MM.1S (cell line): ENCODE data around the gene CHST11.

ENCODE experiments used
- DNase-seq: peaks from one replicate; pipeline ENCODE4 v3.0.0-alpha.2; 2015
- H2AFZ ChIP-seq: fragments of 300-600 bp; sonication (generic); 2 replicates; pipeline ENCODE4 v1.6.0; 2016; ENCODE audit warnings: antibody characterized with exemption, low read length
- H3F3A ChIP-seq: fragments of 300-600 bp; sonication (generic); 2 replicates; pipeline ENCODE4 v1.6.1; 2016; ENCODE audit warnings: mild to moderate bottlenecking, antibody characterized with exemption, low read length, moderate library complexity, mixed read lengths; ENCODE audit not compliant: insufficient read depth
- H3K27ac ChIP-seq: fragments of 300-600 bp; sonication (generic); 2 replicates; pipeline ENCODE4 v1.5.1; 2016; ENCODE audit warnings: mild to moderate bottlenecking, low read length
- H3K27me3 ChIP-seq: fragments of 300-600 bp; sonication (generic); replicated peaks from 2 replicates; pipeline ENCODE4 v1.6.0; 2016; ENCODE audit warnings: low read length; ENCODE audit not compliant: insufficient read depth
- H3K36me3 ChIP-seq: fragments of 300-600 bp; sonication (generic); replicated peaks from 2 replicates; pipeline ENCODE4 v1.6.1; 2016; ENCODE audit warnings: mild to moderate bottlenecking, low read length, mixed read lengths; ENCODE audit not compliant: insufficient read depth
- H3K4me1 ChIP-seq: fragments of 300-600 bp; sonication (generic); 2 replicates; pipeline ENCODE4 v1.6.1; 2016; ENCODE audit warnings: low read length, mixed read lengths
- H3K4me2 ChIP-seq: fragments of 300-600 bp; sonication (generic); 2 replicates; pipeline ENCODE4 v1.6.0; 2016; ENCODE audit warnings: low read depth, low read length
- H3K4me3 ChIP-seq: fragments of 300-600 bp; sonication (generic); 2 replicates; pipeline ENCODE4 v1.5.1; 2016; ENCODE audit warnings: low read length, mixed read lengths
- H3K79me2 ChIP-seq: fragments of 300-600 bp; sonication (generic); 2 replicates; pipeline ENCODE4 v1.6.1; 2016; ENCODE audit warnings: mixed run types, low read length, mixed read lengths
- H3K9ac ChIP-seq: fragments of 300-600 bp; sonication (generic); 2 replicates; pipeline ENCODE4 v1.6.1; 2016; ENCODE audit warnings: low read length, mixed read lengths
- H3K9me2 ChIP-seq: fragments of 300-600 bp; sonication (generic); replicated peaks from 2 replicates; pipeline ENCODE4 v1.6.1; 2016; ENCODE audit warnings: mild to moderate bottlenecking, low read length, mixed read lengths; ENCODE audit not compliant: insufficient read depth
- H3K9me3 ChIP-seq: fragments of 300-600 bp; sonication (generic); replicated peaks from 2 replicates; pipeline ENCODE4 v1.6.1; 2016; ENCODE audit warnings: mild to moderate bottlenecking, low read length, mixed read lengths; ENCODE audit not compliant: insufficient read depth
- H4K20me1 ChIP-seq: fragments of 300-600 bp; sonication (generic); 2 replicates; pipeline ENCODE4 v1.6.1; 2016; ENCODE audit warnings: mild to moderate bottlenecking, low read length, moderate library complexity, mixed read lengths; ENCODE audit not compliant: insufficient read depth
- EZH2 ChIP-seq: fragments of 300-600 bp; sonication (generic); optimal IDR thresholded peaks from 2 replicates; pipeline ENCODE3; 2017; ENCODE audit warnings: low read depth, mild to moderate bottlenecking, antibody characterized with exemption, low read length, mixed read lengths
- EZH2phosphoT487 ChIP-seq: fragments of 300-600 bp; sonication (generic); IDR thresholded peaks from 2 replicates; pipeline ENCODE4 v1.6.1; 2018; ENCODE audit warnings: antibody characterized with exemption, low read length
- TF ChIP-seq, protein P1 (sequence below): fragments of 300-600 bp; sonication (generic); IDR thresholded peaks from 2 replicates; pipeline ENCODE4 v1.5.1; 2016; ENCODE audit warnings: antibody characterized with exemption, low read length, mixed read lengths

Gene CHST11

DNA sequence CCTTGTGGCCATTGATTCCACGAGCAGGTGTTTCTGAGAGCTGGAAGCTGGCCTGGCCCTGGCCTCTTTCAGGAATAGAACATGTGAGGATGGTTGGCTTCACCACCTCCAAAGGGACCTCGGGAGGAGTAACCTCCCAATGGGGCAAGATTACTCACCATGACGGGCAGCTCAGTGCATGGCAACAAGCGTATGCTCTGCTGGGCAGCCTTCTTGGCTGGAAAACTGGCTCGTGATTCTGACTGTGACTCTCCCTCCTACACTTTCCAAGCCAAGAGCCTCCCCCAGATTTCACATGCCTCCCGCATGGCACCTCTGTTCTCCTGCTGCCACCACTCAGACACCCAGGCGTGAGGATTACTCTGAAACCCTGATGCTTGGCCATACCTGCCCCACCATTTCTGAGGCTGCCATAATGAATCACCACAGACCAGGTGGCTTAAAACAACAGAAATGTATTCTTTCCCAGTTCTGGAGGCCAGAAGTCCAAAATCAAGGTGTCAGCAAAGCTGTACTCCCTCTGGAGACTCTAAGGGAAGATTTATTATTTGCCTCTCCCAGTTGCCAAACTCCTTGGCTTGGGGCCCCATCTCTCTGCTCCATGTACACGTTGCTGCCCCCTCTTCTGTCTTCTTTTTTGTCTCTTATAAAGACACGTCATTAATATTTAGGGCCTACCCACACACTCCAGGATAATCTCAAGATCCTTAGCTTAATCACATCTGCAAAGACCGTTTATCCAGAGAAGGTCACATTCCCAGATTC is 215.9 kb downstream of the CHST11 start:
- Histone ChIP-seq H4K20me1 (no peaks in the 10 kb centered on the region), H3K27me3 (no peaks in the 10 kb centered on the region), H3K36me3 (no peaks in the 10 kb centered on the region), H3K79me2 (peaks cover 16% of the 10 kb centered on the region; the same call in 1 of the 2 replicates), H3K4me2 (no peak overlapping the region), H3K27ac (no peak overlapping the region), H3K4me3 (no peak overlapping the region), H2AFZ (no peak overlapping the region), H3K9me3 (no peaks in the 10 kb centered on the region), H3K4me1 (peaks cover 19% of the 10 kb centered on the region), H3F3A (no peaks in the 10 kb centered on the region), H3K9ac (no peak overlapping the region), H3K9me2 (no peaks in the 10 kb centered on the region)
- no peak for TF ChIP-seq EZH2phosphoT487
- TF ChIP-seq, protein P1, sequence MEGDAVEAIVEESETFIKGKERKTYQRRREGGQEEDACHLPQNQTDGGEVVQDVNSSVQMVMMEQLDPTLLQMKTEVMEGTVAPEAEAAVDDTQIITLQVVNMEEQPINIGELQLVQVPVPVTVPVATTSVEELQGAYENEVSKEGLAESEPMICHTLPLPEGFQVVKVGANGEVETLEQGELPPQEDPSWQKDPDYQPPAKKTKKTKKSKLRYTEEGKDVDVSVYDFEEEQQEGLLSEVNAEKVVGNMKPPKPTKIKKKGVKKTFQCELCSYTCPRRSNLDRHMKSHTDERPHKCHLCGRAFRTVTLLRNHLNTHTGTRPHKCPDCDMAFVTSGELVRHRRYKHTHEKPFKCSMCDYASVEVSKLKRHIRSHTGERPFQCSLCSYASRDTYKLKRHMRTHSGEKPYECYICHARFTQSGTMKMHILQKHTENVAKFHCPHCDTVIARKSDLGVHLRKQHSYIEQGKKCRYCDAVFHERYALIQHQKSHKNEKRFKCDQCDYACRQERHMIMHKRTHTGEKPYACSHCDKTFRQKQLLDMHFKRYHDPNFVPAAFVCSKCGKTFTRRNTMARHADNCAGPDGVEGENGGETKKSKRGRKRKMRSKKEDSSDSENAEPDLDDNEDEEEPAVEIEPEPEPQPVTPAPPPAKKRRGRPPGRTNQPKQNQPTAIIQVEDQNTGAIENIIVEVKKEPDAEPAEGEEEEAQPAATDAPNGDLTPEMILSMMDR = no peak
- TF ChIP-seq EZH2 = no peak
- no peak for DNase-seq

DNA sequence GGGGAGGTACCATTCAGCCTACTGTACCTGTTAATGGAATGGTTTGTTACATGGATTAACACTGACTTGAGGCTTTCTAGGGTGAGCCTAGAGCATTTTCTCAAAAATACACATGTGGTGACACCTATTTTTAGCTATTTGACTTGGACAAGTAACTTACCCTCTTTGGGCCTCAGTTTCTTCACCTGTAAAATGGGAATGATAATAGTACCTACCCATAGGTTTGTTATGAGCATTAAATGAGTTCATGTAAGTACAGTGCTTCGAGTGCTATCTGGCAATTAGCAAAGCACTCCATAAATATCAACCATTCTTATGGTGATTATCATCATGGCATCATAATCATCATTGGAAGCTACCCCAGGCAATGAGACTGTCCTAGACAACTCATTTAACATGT is 216.5 kb downstream of the CHST11 start:
- Histone ChIP-seq H3K4me1 (peaks cover 19% of the 10 kb centered on the region), H3K9me3 (no peaks in the 10 kb centered on the region), H3K79me2 (peaks cover 16% of the 10 kb centered on the region; the same call in 1 of the 2 replicates)

DNA sequence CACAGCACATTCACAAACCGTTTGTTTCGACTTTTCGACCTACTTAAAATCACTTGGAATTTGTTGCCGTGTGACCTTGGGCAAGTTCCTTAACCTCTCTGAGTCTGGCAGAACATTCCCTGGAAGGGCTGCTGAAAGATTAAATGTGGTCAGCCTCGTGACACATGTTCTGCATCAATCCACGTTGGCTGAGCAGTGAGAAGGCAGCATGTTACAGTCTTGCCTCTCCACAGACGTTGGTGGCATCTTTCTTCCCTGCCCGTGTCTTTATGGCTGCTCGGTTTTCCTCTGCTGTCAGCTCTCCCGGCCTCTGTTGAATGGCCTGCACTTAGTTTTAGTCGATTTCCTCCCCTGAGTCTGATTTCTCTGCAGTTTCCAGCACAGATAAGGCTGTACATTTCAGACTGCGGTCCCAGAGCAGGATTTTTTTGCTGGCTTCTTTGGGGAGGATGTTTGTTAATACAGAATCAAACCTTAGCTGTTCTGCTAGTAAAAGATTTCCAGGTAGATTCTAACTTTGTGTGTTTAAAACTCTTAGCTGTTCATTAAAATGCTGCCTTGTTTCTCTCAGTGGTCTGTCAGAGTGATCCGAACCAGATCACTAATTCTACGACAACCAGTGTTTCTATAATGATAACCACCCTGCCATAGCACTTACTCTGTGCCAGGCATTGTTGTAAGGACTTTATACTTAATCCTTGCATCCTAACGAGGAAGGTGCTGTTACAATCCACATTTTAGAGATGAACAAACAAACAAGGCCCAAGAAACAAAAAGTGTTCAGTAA is 217.1 kb downstream of the CHST11 start:
- no peak overlapping the region for H3K27ac ChIP-seq
- H3K4me2 ChIP-seq = no peak overlapping the region
- H3K9me2 ChIP-seq = no peaks in the 10 kb centered on the region
- H4K20me1 ChIP-seq = no peaks in the 10 kb centered on the region
- peaks cover 16% of the 10 kb centered on the region; the same call in 1 of the 2 replicates for H3K79me2 ChIP-seq
- no peaks in the 10 kb centered on the region for H3K27me3 ChIP-seq
- no peak overlapping the region for H2AFZ ChIP-seq
- H3K4me1 ChIP-seq = peaks cover 19% of the 10 kb centered on the region
- no peak overlapping the region for H3K9ac ChIP-seq
- DNase-seq = no peak
- no peaks in the 10 kb centered on the region for H3K9me3 ChIP-seq
- no peak for TF ChIP-seq EZH2phosphoT487
- TF ChIP-seq EZH2 = no peak
- TF ChIP-seq, protein P1 = no peak
- H3K4me3 ChIP-seq = no peak overlapping the region
- no peaks in the 10 kb centered on the region for H3K36me3 ChIP-seq
- no peaks in the 10 kb centered on the region for H3F3A ChIP-seq

More for the DNA sequence above, 216.5 kb downstream of the CHST11 start:
- Histone ChIP-seq H3K9me2 (no peaks in the 10 kb centered on the region), H4K20me1 (no peaks in the 10 kb centered on the region), H2AFZ (no peak overlapping the region), H3K4me2 (no peak overlapping the region), H3K36me3 (no peaks in the 10 kb centered on the region), H3F3A (no peaks in the 10 kb centered on the region), H3K9ac (no peak overlapping the region), H3K27me3 (no peaks in the 10 kb centered on the region), H3K4me3 (no peak overlapping the region), H3K27ac (no peak overlapping the region)
- TF ChIP-seq, protein P1 = no peak
- TF ChIP-seq EZH2phosphoT487 = no peak
- TF ChIP-seq EZH2 = no peak
- DNase-seq = no peak
